Suprapubic skin (tissue), 4 donors: ENCODE measurements around the gene TPSAB1. TPM values are rescaled to one million over a fixed set of nuclear protein-coding genes. Genes with fewer than 3 reads are reported as not detected.

Source experiments
- DNase-seq, 2 donors: peaks; one replicate each; pipeline ENCODE4 v3.0.0-alpha.2; 2019; ENCODE audit warnings: low spot score in 2 of 2
- H3K27ac ChIP-seq: fragments of 200-600 bp; sonication (generic); one replicate; pipeline ENCODE4 v1.5.1; 2019
- H3K27me3 ChIP-seq: fragments of 200-600 bp; sonication (generic); one replicate; pipeline ENCODE4 v1.5.1; 2019
- H3K36me3 ChIP-seq: fragments of 200-600 bp; sonication (generic); one replicate; pipeline ENCODE4 v1.5.1; 2019
- H3K4me1 ChIP-seq: fragments of 200-600 bp; sonication (generic); one replicate; pipeline ENCODE4 v1.5.1; 2019
- H3K4me3 ChIP-seq: fragments of 200-600 bp; sonication (generic); one replicate; pipeline ENCODE4 v1.5.1; 2019; ENCODE audit warnings: mild to moderate bottlenecking
- H3K9me3 ChIP-seq: fragments of 200-600 bp; sonication (generic); one replicate; pipeline ENCODE4 v1.5.1; 2019
- EP300 ChIP-seq: sonication (generic); formaldehyde crosslinking; IDR thresholded peaks from one replicate; pipeline ENCODE4 v1.6.1; 2017; ENCODE audit warnings: antibody characterized with exemption
- POLR2A ChIP-seq, 2 donors: fragments of 450-650 bp; IDR thresholded peaks; one replicate each; pipeline ENCODE4 v1.6.1; 2017; ENCODE audit warnings: antibody characterized with exemption in 2 of 2, mild to moderate bottlenecking in 2 of 2, moderate library complexity in 2 of 2
- POLR2AphosphoS5 ChIP-seq, 3 donors: sonication (generic); formaldehyde crosslinking; IDR thresholded peaks; one replicate each; pipeline ENCODE4 v1.6.1; 2017; ENCODE audit warnings: antibody characterized with exemption in 3 of 3
- WGBS: methylation state at CpG from one replicate; pipeline ENCODE4 v1.1.5; 2018; 5-methylcytosine and 5-hydroxymethylcytosine counted together
- total RNA-seq, 4 donors: library from RNA; depleted of rRNA; stranded (reverse); fragments of >200 nt; gene quantifications; one replicate each; pipeline ENCODE4 v1.1.0, GENCODE V29; 2016
- TF ChIP-seq, protein P1 (sequence below), 2 donors: fragments of 200-600 bp in 1 of 2; fragments of 450-650 bp in 1 of 2; sonication (generic) in 1 of 2; IDR thresholded peaks; one replicate each; pipeline ENCODE4 v1.5.1; 2016 to 2019; ENCODE audit warnings: antibody characterized with exemption in 2 of 2, mild to moderate bottlenecking in 1 of 2, moderate library complexity in 1 of 2

Gene TPSAB1
- total RNA-seq, 4 donors from 2014 or later: 6.0 to 36.8 (median 16.5) TPM

GRCh38 chr16:1211451-1212268 lies 28.8 kb upstream of the TPSAB1 start:
- H3K4me1 ChIP-seq: no peaks in the 10 kb centered on the region
- H3K9me3 ChIP-seq: no peaks in the 10 kb centered on the region
- no peak overlapping the region for H3K27ac ChIP-seq
- no peak for DNase-seq
- no peak overlapping the region for H3K4me3 ChIP-seq
- TF ChIP-seq POLR2AphosphoS5 (IDR thresholded peaks at IDR 0.05) (no peak), POLR2A (IDR thresholded peaks at IDR 0.05) (no peak), EP300 (no peak)
- TF ChIP-seq, protein P1, sequence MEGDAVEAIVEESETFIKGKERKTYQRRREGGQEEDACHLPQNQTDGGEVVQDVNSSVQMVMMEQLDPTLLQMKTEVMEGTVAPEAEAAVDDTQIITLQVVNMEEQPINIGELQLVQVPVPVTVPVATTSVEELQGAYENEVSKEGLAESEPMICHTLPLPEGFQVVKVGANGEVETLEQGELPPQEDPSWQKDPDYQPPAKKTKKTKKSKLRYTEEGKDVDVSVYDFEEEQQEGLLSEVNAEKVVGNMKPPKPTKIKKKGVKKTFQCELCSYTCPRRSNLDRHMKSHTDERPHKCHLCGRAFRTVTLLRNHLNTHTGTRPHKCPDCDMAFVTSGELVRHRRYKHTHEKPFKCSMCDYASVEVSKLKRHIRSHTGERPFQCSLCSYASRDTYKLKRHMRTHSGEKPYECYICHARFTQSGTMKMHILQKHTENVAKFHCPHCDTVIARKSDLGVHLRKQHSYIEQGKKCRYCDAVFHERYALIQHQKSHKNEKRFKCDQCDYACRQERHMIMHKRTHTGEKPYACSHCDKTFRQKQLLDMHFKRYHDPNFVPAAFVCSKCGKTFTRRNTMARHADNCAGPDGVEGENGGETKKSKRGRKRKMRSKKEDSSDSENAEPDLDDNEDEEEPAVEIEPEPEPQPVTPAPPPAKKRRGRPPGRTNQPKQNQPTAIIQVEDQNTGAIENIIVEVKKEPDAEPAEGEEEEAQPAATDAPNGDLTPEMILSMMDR (IDR thresholded peaks at IDR 0.05): no peak
- H3K27me3 ChIP-seq: peaks cover 23% of the 10 kb centered on the region
- peaks cover 10% of the 10 kb centered on the region for H3K36me3 ChIP-seq
- WGBS: 93% methylated on average over 41 of the region's 65 CpGs

DNA sequence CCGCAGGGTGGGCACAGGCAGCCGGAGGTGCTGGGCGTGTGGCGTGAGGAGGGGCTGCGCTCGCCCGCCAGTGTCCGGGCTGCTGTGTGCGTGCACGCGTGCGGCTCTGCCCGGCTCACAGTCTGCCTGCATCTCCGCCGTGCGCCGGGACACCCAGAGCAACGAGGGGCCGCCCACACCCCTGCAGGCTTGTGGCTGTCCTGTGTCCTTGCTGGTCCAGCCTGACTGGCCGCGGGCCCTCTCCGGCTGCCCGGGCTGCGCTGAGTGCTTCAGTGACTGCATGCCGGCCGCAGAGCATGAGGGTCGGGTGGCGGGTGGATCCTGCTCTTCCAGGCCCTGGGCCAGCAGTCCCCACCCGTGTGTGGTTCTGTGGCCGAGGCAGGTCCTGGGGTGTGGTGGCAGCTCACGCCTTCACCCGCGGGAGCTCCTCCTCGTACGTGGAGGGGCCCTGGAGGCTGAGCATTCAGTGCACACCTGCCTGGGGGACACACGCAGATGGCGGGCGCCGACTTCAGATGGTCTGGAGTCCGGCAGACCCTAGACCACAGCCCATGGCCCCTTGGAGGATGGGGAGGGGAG lies 27.8 kb upstream of the TPSAB1 start:
- H3K4me1 ChIP-seq: no peaks in the 10 kb centered on the region
- no peak overlapping the region for H3K27ac ChIP-seq
- no peaks in the 10 kb centered on the region for H3K9me3 ChIP-seq
- H3K36me3 ChIP-seq: peaks cover 10% of the 10 kb centered on the region
- H3K27me3 ChIP-seq: peaks cover 25% of the 10 kb centered on the region
- TF ChIP-seq POLR2AphosphoS5 (IDR thresholded peaks at IDR 0.05): no peak
- TF ChIP-seq, protein P1 (IDR thresholded peaks at IDR 0.05): no peak
- no peak overlapping the region for H3K4me3 ChIP-seq
- 78% methylated on average over 10 of the region's 40 CpGs for WGBS
- no peak for DNase-seq

DNA sequence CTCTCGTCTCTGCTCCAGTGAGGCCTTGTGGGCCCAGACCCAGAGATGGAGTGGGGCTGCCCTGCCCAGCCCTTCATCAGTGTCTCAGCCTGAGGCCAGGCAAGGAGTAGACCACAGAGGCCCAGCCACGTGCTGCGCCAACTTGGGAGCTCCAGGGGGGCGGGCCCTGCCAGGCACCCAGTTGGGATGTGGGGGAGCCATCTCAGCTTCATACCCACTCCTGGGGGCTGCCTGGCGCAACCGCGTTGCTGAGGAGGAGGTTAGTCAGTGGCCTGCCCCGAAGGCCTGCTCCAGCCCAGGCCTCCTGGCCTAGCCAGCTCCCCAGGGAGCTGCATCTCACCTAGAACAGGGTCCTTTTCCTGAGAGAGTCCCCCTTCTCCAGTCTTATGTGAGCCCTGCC lies 27.3 kb upstream of the TPSAB1 start:
- WGBS: 86% methylated on average over 5 of the region's 8 CpGs
- no peaks in the 10 kb centered on the region for H3K9me3 ChIP-seq
- H3K4me3 ChIP-seq: no peak overlapping the region
- H3K36me3 ChIP-seq: peaks cover 10% of the 10 kb centered on the region
- DNase-seq: no peak
- no peak overlapping the region for H3K27ac ChIP-seq
- H3K4me1 ChIP-seq: no peaks in the 10 kb centered on the region
- peaks cover 24% of the 10 kb centered on the region for H3K27me3 ChIP-seq
- no peak for TF ChIP-seq POLR2A (IDR thresholded peaks at IDR 0.05)
- TF ChIP-seq, protein P1 (IDR thresholded peaks at IDR 0.05): no peak
- no peak for TF ChIP-seq EP300
- no peak for TF ChIP-seq POLR2AphosphoS5 (IDR thresholded peaks at IDR 0.05)

- TF ChIP-seq, protein P1 (IDR thresholded peaks at IDR 0.05): no peak
- TF ChIP-seq POLR2A (IDR thresholded peaks at IDR 0.05): no peak
- no peak for TF ChIP-seq EP300
- TF ChIP-seq POLR2AphosphoS5 (IDR thresholded peaks at IDR 0.05): no peak
- 78% methylated on average over 25 of the region's 25 CpGs for WGBS
Observed at GRCh38 chr16:1213796-1214372, 26.6 kb upstream of the TPSAB1 start.

DNA sequence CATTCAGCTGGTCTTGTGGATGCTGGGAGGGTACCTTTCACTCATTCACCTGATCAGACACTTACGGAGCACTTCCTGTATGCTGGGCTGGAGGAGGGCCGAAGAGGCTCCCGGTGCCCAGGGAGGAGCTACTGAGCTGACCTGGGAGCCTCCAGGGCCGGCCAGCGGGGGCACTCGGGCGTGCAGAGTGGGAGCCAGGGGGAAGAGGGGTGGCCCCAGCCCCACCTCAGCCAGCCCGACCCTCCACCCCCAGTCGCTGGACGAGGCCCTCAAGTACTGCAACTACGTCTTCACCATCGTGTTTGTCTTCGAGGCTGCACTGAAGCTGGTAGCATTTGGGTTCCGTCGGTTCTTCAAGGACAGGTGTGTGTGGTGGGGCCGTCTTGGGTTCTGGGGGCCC lies 25.8 kb upstream of the TPSAB1 start:
- H3K27ac ChIP-seq: no peak overlapping the region
- H3K36me3 ChIP-seq: peaks cover 10% of the 10 kb centered on the region
- no peak for TF ChIP-seq POLR2A (IDR thresholded peaks at IDR 0.05)
- TF ChIP-seq, protein P1 (IDR thresholded peaks at IDR 0.05): no peak
- TF ChIP-seq POLR2AphosphoS5 (IDR thresholded peaks at IDR 0.05): no peak
- TF ChIP-seq EP300: no peak
- no peaks in the 10 kb centered on the region for H3K4me1 ChIP-seq
- no peaks in the 10 kb centered on the region for H3K9me3 ChIP-seq
- H3K27me3 ChIP-seq: peaks cover 27% of the 10 kb centered on the region
- WGBS: 89% methylated on average over 7 of the region's 16 CpGs
- H3K4me3 ChIP-seq: no peak overlapping the region
- no peak for DNase-seq

More at GRCh38 chr16:1213796-1214372, 26.6 kb upstream of the TPSAB1 start:
- DNase-seq: no peak
- H3K27me3 ChIP-seq: peaks cover 27% of the 10 kb centered on the region
- H3K9me3 ChIP-seq: no peaks in the 10 kb centered on the region
- H3K4me3 ChIP-seq: no peak overlapping the region
- H3K4me1 ChIP-seq: no peaks in the 10 kb centered on the region
- H3K27ac ChIP-seq: no peak overlapping the region
- H3K36me3 ChIP-seq: peaks cover 10% of the 10 kb centered on the region
